WTC11 (cell line): Measurements from ENCODE around the gene TSSK2.

Experiments
- CREB1 ChIP-seq: sonication (generic); formaldehyde crosslinking; IDR thresholded peaks from 2 replicates; pipeline ENCODE4 v1.8.0; 2023; ENCODE audit warnings: mild to moderate bottlenecking, missing genetic modification reagents
- NFE2L1 ChIP-seq: sonication (generic); formaldehyde crosslinking; IDR thresholded peaks from 2 replicates; pipeline ENCODE4 v1.8.1; 2023; ENCODE audit warnings: missing genetic modification reagents
- RELA ChIP-seq: sonication (generic); formaldehyde crosslinking; IDR thresholded peaks from 2 replicates; pipeline ENCODE4 v1.8.1; 2022; ENCODE audit warnings: missing genetic modification reagents, mild to moderate bottlenecking, borderline replicate concordance
- SMAD4 ChIP-seq: sonication (generic); formaldehyde crosslinking; IDR thresholded peaks from 2 replicates; pipeline ENCODE4 v1.8.0; 2022; ENCODE audit warnings: mild to moderate bottlenecking, missing genetic modification reagents
- ZNF263 ChIP-seq: sonication (generic); formaldehyde crosslinking; IDR thresholded peaks from 2 replicates; pipeline ENCODE4 v1.8.1; 2022; ENCODE audit warnings: low read depth, mild to moderate bottlenecking, moderate library complexity, missing genetic modification reagents
- TF ChIP-seq, protein P1 (sequence below): fragments of 200-600 bp; IDR thresholded peaks from 2 replicates; pipeline ENCODE4 v1.8.0; 2022; ENCODE audit warnings: antibody characterized with exemption
- TF ChIP-seq, protein P2 (sequence below): sonication (generic); formaldehyde crosslinking; IDR thresholded peaks from 2 replicates; pipeline ENCODE4 v1.8.1; 2023; ENCODE audit warnings: mild to moderate bottlenecking, missing genetic modification reagents
- TF ChIP-seq, protein P3 (sequence below): sonication (generic); formaldehyde crosslinking; IDR thresholded peaks from 2 replicates; pipeline ENCODE4 v1.8.0; 2022; ENCODE audit warnings: mild to moderate bottlenecking, missing genetic modification reagents

DNA sequence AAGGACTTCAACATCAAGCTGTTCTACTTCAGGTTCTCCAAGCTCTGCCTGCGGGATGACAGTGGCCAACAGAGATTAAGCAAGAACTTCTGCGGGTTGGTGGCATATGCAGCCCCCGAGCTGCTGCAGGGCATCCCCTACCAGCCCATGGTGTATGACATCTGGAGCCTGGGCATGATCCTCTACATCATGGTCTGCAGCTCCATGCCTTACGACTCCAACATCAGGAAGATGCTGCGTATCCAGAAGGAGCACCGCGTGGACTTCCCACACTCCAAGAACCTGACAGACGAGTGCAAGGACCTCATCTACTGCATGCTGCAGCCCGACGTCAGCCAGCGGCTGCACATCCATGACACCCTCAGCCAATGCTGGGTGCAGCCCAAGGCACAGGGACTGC, 6.1 kb upstream of the TSSK2 start:
- TF ChIP-seq, protein P1, sequence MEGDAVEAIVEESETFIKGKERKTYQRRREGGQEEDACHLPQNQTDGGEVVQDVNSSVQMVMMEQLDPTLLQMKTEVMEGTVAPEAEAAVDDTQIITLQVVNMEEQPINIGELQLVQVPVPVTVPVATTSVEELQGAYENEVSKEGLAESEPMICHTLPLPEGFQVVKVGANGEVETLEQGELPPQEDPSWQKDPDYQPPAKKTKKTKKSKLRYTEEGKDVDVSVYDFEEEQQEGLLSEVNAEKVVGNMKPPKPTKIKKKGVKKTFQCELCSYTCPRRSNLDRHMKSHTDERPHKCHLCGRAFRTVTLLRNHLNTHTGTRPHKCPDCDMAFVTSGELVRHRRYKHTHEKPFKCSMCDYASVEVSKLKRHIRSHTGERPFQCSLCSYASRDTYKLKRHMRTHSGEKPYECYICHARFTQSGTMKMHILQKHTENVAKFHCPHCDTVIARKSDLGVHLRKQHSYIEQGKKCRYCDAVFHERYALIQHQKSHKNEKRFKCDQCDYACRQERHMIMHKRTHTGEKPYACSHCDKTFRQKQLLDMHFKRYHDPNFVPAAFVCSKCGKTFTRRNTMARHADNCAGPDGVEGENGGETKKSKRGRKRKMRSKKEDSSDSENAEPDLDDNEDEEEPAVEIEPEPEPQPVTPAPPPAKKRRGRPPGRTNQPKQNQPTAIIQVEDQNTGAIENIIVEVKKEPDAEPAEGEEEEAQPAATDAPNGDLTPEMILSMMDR: no peak
- TF ChIP-seq, protein P2, sequence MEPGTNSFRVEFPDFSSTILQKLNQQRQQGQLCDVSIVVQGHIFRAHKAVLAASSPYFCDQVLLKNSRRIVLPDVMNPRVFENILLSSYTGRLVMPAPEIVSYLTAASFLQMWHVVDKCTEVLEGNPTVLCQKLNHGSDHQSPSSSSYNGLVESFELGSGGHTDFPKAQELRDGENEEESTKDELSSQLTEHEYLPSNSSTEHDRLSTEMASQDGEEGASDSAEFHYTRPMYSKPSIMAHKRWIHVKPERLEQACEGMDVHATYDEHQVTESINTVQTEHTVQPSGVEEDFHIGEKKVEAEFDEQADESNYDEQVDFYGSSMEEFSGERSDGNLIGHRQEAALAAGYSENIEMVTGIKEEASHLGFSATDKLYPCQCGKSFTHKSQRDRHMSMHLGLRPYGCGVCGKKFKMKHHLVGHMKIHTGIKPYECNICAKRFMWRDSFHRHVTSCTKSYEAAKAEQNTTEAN: no peak
- TF ChIP-seq RELA (CRISPR knock-in tag): no peak
- TF ChIP-seq ZNF263 (CRISPR knock-in tag): no peak
- TF ChIP-seq, protein P3, sequence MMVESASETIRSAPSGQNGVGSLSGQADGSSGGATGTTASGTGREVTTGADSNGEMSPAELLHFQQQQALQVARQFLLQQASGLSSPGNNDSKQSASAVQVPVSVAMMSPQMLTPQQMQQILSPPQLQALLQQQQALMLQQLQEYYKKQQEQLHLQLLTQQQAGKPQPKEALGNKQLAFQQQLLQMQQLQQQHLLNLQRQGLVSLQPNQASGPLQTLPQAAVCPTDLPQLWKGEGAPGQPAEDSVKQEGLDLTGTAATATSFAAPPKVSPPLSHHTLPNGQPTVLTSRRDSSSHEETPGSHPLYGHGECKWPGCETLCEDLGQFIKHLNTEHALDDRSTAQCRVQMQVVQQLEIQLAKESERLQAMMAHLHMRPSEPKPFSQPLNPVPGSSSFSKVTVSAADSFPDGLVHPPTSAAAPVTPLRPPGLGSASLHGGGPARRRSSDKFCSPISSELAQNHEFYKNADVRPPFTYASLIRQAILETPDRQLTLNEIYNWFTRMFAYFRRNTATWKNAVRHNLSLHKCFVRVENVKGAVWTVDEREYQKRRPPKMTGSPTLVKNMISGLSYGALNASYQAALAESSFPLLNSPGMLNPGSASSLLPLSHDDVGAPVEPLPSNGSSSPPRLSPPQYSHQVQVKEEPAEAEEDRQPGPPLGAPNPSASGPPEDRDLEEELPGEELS (CRISPR knock-in tag): no peak
- TF ChIP-seq SMAD4 (CRISPR knock-in tag): no peak
- TF ChIP-seq NFE2L1 (CRISPR knock-in tag): no peak
- no peak for TF ChIP-seq CREB1
